Pancreas (tissue), 10 donors: ENCODE measurements around the gene SREBF1. TPM values are rescaled to one million over a fixed set of nuclear protein-coding genes. Genes with fewer than 3 reads are reported as not detected.
"Not testable (repeated sequence)": the region's sequence is repeated elsewhere in the genome, so short reads cannot be mapped to it uniquely, and the experiment has no call there.

Experiments used
- ATAC-seq, 4 donors: fragments of 200-7000 bp; cut with Tn5 transposase; one replicate each; pipeline versions ENCODE4 v1.8.0 to v1.9.1; 2020; ENCODE audit warnings: mild to moderate bottlenecking in 4 of 4, moderate library complexity in 4 of 4
- DNase-seq, 6 donors: peaks; one replicate each; pipeline ENCODE4 v3.0.0-alpha.2; 2020
- FAIRE-seq: peaks from 2 replicates; lab custom pipeline; 2012; peaks lifted over from hg19 to GRCh38; lab: Jason Lieb, UNC
- H3K27ac ChIP-seq, 4 donors: fragments of 200-600 bp; sonication (generic); 1 replicate in 3 of 4; 2 replicates in 1 of 4; pipeline versions ENCODE4 v1.5.0 to v1.8.0; 2020
- H3K27me3 ChIP-seq, 4 donors: fragments of 200-600 bp; one replicate each; pipeline ENCODE4 v1.8.0; 2021
- H3K36me3 ChIP-seq, 3 donors: fragments of 200-600 bp; sonication (generic) in 1 of 3; one replicate each; pipeline versions ENCODE4 v1.5.0 to v1.8.0; 2020 to 2021
- H3K4me1 ChIP-seq, 3 donors: fragments of 200-600 bp; one replicate each; pipeline ENCODE4 v1.8.0; 2021
- H3K4me3 ChIP-seq, 4 donors: fragments of 200-600 bp; sonication (generic) in 2 of 4; one replicate each; pipeline versions ENCODE4 v1.5.0 to v1.8.0; 2020 to 2021
- H3K9me3 ChIP-seq, 4 donors: fragments of 200-600 bp; one replicate each; pipeline ENCODE4 v1.8.0; 2021
- WGBS, 2 donors: extraction: QIAGEN DNeasy Blood & Tissue Kit; methylation state at CpG; one replicate each; pipeline ENCODE4 v1.1.7; 2013; 5-methylcytosine and 5-hydroxymethylcytosine counted together
- intact Hi-C, 3 donors: fragments of 100-400 bp; cut with DNase I; formaldehyde crosslinking; loops; one replicate each; pipeline versions ENCODE4 v1.11.1 to v1.14.2; 2022
- polyA plus RNA-seq, 2 donors: library from polyadenylated mRNA; stranded (reverse); fragments of 200-250 nt; gene quantifications; one replicate each; pipeline ENCODE4 v1.2.3, GENCODE V29; 2013
- total RNA-seq, 6 donors: library from RNA; stranded (reverse); fragmentation: NEBNext Ultra II Directional in 4 of 6; extraction: Animal tissue kit (Norgen Biotek cat#: 25700) in 4 of 6; gene quantifications; one replicate each; pipeline versions ENCODE4 v1.2.1 to v1.2.4, GENCODE V29; 2021 to 2023
- TF ChIP-seq, protein P1 (sequence below), 4 donors: fragments of 200-600 bp; sonication (generic) in 3 of 4; IDR thresholded peaks; one replicate each; pipeline versions ENCODE4 v1.5.0 to v1.8.0; 2021; ENCODE audit warnings: antibody characterized with exemption in 4 of 4
- donor health status: healthy with polysubstance abuse.
- donor health status: DM: no; HTN: no; CAD: no; lungs with moderate emphysema.
- donor health status: DM: no; HTN: no; CAD: no.
- donor health status: control.
- donor health status: control.
- donor health status: Bipolar disorder and iron deficiency.
- donor health status: DM: yes; HTN: yes; CAD: no.
- donor health status: DM: no; HTN: no; CAD: no.
- donor health status: DM: no; HTN: no; CAD: no.
- donor health status: DM: yes; HTN: yes; CAD: no.

Gene SREBF1
- total and polyA plus RNA-seq, 8 donors, result 12.0 to 77.5 (median 32.3) TPM

DNA sequence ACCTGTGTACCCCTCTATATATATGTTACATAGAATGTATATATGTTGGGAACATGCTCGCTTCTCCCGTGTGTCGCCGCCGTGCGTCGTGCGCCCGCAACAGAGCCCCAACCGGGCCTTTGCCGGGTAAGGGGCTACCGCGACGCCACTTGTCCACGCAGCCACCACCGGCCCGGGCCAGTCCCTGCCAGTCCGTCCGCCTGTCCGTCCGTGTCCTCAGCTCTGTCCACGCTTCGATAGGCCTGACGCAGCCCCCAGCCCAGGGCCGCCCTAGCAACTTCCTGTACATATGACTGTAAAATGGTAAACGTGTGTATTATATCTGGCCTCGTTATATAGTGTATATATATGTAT lies 25.9 kb downstream of the SREBF1 start:
- TF ChIP-seq, protein P1, sequence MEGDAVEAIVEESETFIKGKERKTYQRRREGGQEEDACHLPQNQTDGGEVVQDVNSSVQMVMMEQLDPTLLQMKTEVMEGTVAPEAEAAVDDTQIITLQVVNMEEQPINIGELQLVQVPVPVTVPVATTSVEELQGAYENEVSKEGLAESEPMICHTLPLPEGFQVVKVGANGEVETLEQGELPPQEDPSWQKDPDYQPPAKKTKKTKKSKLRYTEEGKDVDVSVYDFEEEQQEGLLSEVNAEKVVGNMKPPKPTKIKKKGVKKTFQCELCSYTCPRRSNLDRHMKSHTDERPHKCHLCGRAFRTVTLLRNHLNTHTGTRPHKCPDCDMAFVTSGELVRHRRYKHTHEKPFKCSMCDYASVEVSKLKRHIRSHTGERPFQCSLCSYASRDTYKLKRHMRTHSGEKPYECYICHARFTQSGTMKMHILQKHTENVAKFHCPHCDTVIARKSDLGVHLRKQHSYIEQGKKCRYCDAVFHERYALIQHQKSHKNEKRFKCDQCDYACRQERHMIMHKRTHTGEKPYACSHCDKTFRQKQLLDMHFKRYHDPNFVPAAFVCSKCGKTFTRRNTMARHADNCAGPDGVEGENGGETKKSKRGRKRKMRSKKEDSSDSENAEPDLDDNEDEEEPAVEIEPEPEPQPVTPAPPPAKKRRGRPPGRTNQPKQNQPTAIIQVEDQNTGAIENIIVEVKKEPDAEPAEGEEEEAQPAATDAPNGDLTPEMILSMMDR (IDR thresholded peaks at IDR 0.05), result no peak
- Histone ChIP-seq H3K36me3 (peaks cover 0 to 10% (median 0%) of the 10 kb centered on the region in 3 donors), H3K27ac (no peak overlapping the region), H3K27me3 (no peaks in the 10 kb centered on the region), H3K9me3 (no peaks in the 10 kb centered on the region), H3K4me3 (no peak overlapping the region), H3K4me1 (no peaks in the 10 kb centered on the region)
- FAIRE-seq, result no peak
- no peak for ATAC-seq
- DNase-seq, result peak in 1 of 6 donors; percentile 56
- intact Hi-C loops, result no loop called here
- WGBS, 2 donors, result 84 to 88% methylated on average over 27 of the region's 27 CpGs

DNA sequence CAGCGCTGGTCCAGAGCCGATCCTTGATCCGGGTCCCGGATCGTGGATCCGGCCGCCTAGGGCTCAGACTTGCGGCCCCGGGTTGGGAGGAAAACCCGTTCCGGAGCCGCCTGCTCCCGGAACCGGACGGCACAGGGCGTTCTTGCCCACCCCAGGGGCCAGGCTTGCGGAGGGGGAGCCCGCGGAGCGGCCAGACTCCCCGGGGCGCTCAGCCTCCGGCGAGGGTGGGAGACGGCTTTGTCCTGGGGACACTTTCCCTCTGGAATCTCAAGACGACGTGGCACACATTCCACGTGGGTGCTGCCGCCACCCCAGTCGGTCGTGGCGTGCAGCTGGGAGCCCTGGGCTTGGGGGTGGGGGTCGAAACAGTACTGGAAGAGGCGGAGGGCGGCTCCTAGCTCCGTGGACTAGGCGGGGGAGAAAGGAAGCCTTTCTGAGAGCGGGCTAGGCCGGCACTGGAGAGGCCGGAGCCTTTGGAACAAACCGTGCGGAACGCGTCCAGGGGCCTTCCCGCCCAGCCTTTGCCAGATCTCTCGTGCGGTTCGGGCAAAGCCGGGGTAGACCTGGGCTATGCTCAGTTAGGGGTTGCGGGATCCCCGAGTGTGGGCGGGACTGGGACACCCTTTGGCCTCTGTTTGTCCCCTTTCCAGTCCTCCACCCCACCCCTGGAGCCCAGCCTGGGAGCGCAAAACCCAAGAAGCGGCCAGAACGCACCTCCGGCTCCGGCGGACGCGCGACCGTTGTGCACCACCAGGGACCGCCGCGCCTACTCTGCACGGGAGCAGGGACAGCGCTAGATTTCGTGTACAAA lies 26.5 kb downstream of the SREBF1 start:
- H3K9me3 ChIP-seq, result no peaks in the 10 kb centered on the region
- intact Hi-C loops, result no loop called here
- peak in 3 of 4 donors; percentile 1 to 28 (median 26) for ATAC-seq
- WGBS, 2 donors, result 85 to 86% methylated on average over 66 to 68 of the region's 68 CpGs
- peak in 1 of 6 donors; percentile 80 for DNase-seq
- no peaks in the 10 kb centered on the region for H3K27me3 ChIP-seq
- H3K36me3 ChIP-seq, result peaks cover 0 to 10% (median 0%) of the 10 kb centered on the region in 3 donors
- no peak for FAIRE-seq
- H3K4me3 ChIP-seq, result no peak overlapping the region
- no peak overlapping the region for H3K27ac ChIP-seq
- no peaks in the 10 kb centered on the region for H3K4me1 ChIP-seq
- TF ChIP-seq, protein P1 (IDR thresholded peaks at IDR 0.05), result no peak

DNA sequence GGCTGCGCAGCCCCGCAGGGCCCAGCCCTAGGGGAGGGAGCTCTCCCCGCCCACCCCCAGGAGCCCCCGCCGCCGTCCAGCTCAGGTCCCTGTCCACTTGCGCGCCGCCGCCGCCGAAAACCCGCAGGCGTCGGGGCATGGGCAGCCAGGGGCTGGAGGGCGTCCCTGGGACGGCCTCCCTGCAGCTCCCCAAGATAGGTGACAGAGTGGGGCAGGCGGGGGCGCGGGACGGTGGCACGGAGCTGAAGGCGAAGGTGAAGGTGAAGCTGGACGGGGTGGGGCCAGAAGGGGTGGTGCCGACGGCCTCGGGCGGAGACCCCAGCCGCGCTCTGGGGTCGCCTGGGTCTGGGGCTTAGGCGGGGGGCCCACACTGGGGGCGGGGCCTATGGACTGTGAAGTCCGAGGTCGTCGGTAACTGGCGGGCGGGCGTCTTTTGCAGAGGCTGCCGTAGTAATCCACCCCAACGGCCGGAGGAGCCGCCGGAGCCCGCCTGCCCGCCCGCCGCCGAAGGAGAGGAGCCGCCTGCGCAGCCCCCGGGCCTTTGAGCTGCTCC lies 27.2 kb downstream of the SREBF1 start:
- Histone ChIP-seq H3K36me3 (peaks cover 0 to 3% (median 0%) of the 10 kb centered on the region in 3 donors), H3K9me3 (no peaks in the 10 kb centered on the region), H3K27ac (no peak overlapping the region), H3K4me1 (no peaks in the 10 kb centered on the region), H3K4me3 (no peak overlapping the region), H3K27me3 (no peaks in the 10 kb centered on the region)
- TF ChIP-seq, protein P1 (IDR thresholded peaks at IDR 0.05), result no peak
- DNase-seq (peak in 1 of 6 donors; percentile 83), ATAC-seq (no peak), FAIRE-seq (no peak)
- intact Hi-C loops, result no loop called here
- WGBS, 2 donors, result 82 to 89% methylated on average over 33 to 52 of the region's 52 CpGs

DNA sequence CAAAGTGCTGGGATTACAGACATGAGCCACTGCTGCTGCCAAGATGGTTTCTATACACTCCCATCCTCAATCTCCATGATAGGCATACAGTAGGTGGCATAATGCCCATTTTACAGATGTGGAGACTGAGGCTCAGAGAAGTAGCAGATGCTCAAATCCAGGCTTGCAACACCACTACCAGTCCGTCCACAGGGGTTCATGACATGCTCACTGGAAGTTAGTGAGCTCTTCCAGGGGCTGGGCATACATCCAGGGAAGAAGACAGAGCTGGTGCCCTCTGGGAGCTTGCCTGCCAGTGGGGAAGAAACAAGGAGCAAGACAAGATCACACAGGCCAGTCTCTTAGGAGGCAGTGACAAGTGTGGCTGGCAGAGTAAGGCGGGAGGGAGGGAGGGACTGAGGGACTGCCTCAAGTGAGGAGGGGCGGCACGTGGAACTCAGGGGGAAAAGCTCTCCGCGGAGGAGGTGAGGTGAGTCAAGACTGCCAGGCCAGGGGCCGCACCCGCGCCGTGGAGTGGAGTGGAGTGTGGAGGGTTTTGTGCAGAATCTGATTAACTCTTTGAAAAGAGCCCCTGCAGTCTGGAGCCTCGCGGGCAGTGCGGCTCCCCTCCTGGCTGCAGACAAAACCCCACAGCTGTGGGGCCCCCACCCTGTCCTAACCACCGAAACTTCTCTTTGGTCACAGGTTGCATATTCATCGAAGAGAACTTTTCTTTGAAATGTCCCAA lies 27.9 kb downstream of the SREBF1 start:
- no peak for ATAC-seq
- peak in 1 of 6 donors; percentile 54 for DNase-seq
- TF ChIP-seq, protein P1 (IDR thresholded peaks at IDR 0.05), result no peak
- FAIRE-seq, result no peak
- H3K4me3 ChIP-seq, result no peak overlapping the region
- H3K27ac ChIP-seq, result no peak overlapping the region
- intact Hi-C loops, result no loop called here
- no peaks in the 10 kb centered on the region for H3K27me3 ChIP-seq
- H3K4me1 ChIP-seq, result no peaks in the 10 kb centered on the region
- WGBS, 2 donors, result 87 to 88% methylated on average over 14 to 15 of the region's 15 CpGs
- no peaks in the 10 kb centered on the region for H3K9me3 ChIP-seq
- H3K36me3 ChIP-seq, result peaks cover 0 to 5% (median 0%) of the 10 kb centered on the region in 3 donors

DNA sequence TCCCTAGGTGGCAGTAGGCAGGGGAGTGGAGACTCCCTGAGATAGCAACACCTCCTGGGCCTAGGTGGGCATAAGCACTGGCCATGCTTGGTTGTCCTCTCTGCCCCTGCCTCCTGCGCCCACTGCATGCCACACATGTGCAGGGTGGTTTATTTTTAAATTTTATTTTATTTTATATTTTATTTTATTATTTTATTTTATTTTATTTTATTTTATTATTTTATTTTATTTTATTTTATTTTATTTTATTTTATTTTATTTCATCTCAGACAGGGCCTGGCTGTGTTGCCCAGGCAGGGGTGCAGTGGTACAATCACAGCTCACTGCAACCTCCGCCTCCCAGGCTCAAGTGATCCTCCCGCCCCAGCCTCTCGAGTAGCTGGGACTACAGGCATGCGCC lies 28.6 kb downstream of the SREBF1 start:
- H3K4me1 ChIP-seq, intact Hi-C loops, H3K4me3 ChIP-seq, H3K27ac ChIP-seq, H3K27me3 ChIP-seq, H3K36me3 ChIP-seq, DNase-seq, H3K9me3 ChIP-seq, ATAC-seq, FAIRE-seq: not testable (repeated sequence)
- WGBS, 2 donors, result 93 to 97% methylated on average over 5 of the region's 5 CpGs
